HL-60 (cell line): ENCODE measurements around the gene NCAPG2.

Source experiments
- GABPA ChIP-seq: IDR thresholded peaks from 2 replicates; pipeline ENCODE4 v1.6.1; 2012; ENCODE audit warnings: low read depth
- POLR2AphosphoS5 ChIP-seq: IDR thresholded peaks from 2 replicates; pipeline ENCODE4 v1.6.1; 2012; ENCODE audit warnings: low read depth
- SPI1 ChIP-seq: IDR thresholded peaks from 2 replicates; pipeline ENCODE4 v1.6.1; 2012; ENCODE audit warnings: low read depth, mild to moderate bottlenecking, borderline replicate concordance
- TF ChIP-seq, protein P1 (sequence below): IDR thresholded peaks from one replicate; pipeline ENCODE4 v1.5.1; 2011; ENCODE audit warnings: low read length, control low read depth, inconsistent platforms; ENCODE audit not compliant: insufficient read depth

DNA sequence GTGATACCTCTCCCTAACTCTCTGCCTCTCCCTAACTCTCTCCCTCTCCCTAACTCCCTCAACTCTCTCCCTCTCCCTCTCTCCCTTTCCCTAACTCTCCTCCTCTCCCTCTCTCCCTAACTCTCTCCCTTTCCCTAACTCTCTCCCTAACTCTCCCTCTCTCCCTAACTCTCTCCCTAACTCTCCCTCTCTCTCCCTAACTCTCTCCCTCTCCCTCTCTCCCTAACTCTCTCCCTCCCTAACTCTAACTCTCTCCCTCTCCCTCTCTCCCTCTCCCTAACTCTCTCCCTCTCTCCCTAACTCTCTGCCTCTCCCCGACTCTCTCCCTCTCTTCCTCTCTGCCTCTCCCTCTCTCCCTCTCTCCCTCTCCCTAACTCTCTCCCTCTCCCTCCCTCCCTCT, 115.0 kb downstream of the NCAPG2 start:
- TF ChIP-seq, protein P1, sequence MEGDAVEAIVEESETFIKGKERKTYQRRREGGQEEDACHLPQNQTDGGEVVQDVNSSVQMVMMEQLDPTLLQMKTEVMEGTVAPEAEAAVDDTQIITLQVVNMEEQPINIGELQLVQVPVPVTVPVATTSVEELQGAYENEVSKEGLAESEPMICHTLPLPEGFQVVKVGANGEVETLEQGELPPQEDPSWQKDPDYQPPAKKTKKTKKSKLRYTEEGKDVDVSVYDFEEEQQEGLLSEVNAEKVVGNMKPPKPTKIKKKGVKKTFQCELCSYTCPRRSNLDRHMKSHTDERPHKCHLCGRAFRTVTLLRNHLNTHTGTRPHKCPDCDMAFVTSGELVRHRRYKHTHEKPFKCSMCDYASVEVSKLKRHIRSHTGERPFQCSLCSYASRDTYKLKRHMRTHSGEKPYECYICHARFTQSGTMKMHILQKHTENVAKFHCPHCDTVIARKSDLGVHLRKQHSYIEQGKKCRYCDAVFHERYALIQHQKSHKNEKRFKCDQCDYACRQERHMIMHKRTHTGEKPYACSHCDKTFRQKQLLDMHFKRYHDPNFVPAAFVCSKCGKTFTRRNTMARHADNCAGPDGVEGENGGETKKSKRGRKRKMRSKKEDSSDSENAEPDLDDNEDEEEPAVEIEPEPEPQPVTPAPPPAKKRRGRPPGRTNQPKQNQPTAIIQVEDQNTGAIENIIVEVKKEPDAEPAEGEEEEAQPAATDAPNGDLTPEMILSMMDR, result no peak
- TF ChIP-seq SPI1, result no peak
- TF ChIP-seq GABPA, result no peak
- TF ChIP-seq POLR2AphosphoS5, result no peak
